GM19193 (cell line): ENCODE measurements around the gene TNIK.

ENCODE experiments used
- POLR2A ChIP-seq: IDR thresholded peaks from 4 replicates; pipeline ENCODE4 v1.6.1; 2011; ENCODE audit not compliant: insufficient read depth, insufficient read length; ENCODE audit errors: extremely low read depth

Gene TNIK

GRCh38 chr3:171336406-171336805, 123.8 kb downstream of the TNIK start:
- TF ChIP-seq POLR2A, result no peak

DNA sequence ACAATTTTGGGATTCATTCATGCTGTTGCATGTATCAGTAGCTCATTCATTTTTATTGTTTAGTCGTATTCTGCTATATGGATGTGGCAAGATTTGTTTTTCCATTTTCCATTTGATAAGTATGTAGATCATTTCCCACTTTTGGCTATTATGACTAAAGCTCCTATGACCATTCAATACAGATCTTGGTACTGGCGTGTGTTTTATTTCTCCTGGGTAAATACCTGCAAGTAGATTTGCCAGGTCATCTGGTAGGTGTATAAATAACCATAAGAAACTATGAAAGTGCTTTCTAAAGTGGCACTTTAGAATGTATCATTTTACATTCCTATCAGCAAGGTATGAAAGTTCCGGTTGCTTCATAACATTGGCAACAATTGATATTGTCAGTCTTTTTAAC, 124.6 kb downstream of the TNIK start:
- no peak for TF ChIP-seq POLR2A

DNA sequence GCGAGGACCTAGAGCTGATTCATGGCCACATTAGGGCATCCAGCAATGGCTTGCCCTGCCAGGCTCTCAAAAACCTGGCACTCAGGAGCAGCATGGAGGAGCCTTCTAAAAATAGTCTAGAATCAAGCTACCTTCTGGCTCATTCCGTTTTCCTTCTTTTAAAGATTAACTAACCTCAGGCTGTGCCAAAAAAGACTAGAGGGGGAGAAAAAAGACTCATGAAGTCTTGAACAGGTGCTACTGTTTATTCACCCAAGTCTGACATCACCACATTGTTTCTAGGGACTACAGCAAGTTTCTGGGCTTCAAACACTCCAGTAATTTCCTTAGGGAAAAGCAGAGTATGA, 125.8 kb downstream of the TNIK start:
- no peak for TF ChIP-seq POLR2A

DNA sequence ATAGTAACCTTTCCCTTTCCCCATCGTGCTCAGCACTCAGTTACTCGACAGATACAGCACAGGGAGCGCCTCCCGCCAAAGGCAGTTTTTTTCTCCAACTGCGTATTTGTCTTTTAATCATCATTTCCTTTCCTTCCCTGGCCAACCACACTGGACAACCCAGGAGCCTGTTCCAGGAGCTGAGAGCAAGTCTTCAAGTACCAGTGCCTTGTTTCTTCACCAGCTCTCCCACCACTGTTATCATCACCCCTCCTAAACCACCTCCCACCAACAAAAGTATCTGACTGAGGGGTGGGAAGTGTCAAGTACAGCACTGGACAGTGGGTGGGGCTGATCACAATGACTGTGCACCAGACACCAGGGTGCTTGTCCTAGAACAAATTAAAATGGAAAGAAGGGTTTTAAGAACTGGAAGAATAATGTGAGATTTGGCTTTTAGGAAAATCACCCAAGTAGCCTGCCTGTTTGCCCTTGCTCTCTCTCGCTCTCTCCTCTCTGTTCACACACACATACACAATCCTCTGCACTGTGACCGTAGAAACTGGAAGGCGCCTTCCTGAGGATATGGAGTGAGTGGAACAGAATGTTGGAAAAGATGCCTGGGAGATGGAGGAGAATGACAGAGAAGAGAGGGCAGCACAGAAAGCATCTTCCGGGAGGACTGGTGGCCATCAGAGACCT, 126.3 kb downstream of the TNIK start:
- TF ChIP-seq POLR2A, result no peak

DNA sequence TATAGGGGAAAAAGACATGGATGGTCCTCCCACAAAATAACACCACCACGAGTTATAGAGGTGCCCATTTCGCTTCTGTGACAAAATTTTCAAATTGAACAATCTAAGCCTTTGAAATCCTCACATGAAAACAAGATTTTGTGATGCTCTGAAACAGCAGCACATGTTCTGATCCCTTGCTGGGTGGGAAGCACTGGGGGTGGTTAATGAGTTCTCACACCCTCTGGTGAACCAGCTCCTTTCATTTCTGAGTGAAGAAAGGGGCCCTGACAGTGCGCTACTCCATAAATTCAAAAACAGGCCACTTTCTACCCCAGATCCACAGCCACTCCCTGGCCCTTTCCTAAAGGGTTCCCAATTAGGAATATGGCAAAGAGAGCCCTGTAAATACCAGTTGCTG, 129.3 kb downstream of the TNIK start:
- TF ChIP-seq POLR2A, result no peak

- TF ChIP-seq POLR2A, result no peak
Observed at GRCh38 chr3:171329746-171330145, 130.5 kb downstream of the TNIK start.

- no peak for TF ChIP-seq POLR2A
Observed at GRCh38 chr3:171328419-171329082, 131.7 kb downstream of the TNIK start.

- TF ChIP-seq POLR2A, result no peak
Observed at GRCh38 chr3:171327441-171328174, 132.6 kb downstream of the TNIK start.

GRCh38 chr3:171326717-171327440, 133.3 kb downstream of the TNIK start:
- no peak for TF ChIP-seq POLR2A

GRCh38 chr3:171323938-171324536, 136.2 kb downstream of the TNIK start:
- no peak for TF ChIP-seq POLR2A

DNA sequence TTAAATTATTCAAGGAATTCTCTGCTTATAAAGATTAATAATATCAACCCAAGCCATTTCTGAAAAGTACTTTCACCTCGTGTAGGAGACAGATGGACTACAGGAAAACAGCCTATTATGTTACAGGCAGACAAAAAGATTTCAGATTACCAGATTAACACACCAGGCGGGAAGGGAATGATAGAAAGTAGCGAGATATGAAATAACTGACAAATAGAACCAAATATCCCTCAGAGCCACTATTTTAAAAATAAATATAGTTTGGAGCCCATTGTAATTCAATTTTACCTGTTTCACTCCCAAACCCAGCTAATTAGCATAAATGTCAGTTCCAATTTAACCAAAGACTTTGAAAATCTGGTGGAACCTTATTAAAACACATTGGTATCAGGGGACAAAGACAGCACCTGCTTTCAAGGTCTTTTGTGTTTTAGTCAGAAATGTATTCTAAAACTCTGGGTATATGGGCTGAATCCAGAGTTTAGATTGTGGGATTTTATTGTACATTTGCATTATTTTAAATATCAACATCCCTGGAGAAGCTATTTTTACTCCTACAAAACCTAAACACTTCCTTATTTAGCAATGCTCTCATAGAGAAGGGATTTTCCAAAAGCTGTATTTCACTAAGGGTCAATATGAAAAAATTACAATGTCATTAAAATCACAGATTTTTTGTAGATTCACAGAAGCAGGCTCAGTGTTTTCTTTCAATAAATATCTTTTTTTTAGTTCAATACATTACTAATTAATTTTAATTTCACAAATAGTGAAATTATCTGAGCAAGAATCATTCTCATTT, 138.4 kb downstream of the TNIK start:
- no peak for TF ChIP-seq POLR2A

DNA sequence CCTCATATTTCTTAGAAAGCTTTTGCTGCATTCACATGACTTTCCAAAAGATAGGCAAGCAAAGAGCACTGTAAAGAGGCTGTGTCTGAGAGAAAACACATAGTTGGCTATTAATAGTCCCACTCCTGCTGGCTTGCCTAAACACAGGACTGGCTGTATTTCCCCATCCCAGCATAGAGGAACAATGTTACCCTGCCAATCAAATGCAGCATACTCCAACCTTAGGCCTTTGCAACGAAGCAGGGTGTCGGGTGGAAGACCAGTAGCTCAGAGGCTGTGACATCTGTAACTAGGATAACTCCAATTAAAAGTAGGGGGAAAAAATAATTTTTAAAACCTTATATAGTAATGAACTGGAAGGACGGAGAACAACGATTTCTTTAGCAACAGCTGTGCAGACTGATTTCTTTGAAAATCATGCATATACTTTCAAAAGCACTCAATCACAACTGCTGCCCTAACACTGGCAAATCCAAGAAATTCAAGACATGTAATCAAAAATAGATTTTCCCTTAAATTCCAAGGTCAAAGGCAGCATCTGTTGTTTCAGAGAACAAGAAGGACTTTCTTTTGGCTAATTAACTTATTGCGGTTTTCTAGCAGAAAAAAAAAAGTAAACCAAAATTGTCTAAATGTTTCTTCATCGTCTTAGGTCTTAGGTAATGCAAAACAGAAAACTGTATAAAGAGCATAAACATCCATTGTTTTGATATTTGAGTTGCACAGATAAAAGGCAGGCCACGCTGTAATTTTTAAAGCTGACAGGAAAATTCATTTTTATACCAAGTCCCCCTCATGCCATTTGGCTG, 139.3 kb downstream of the TNIK start:
- TF ChIP-seq POLR2A, result no peak

- no peak for TF ChIP-seq POLR2A
Observed at GRCh38 chr3:171317171-171317570, 143.0 kb downstream of the TNIK start.
